Ovary (tissue), 9 donors: ENCODE measurements around the gene IFI27L2. TPM values are rescaled to one million over a fixed set of nuclear protein-coding genes. Genes with fewer than 3 reads are reported as not detected.

Source experiments
- DNase-seq, 5 donors: peaks; one replicate each; pipeline ENCODE4 v3.0.0-alpha.2; 2019 to 2020
- H3K27ac ChIP-seq, 2 donors: fragments of 200-600 bp; one replicate each; pipeline versions ENCODE4 v1.5.1 to v1.8.0; 2019 to 2022
- H3K27me3 ChIP-seq: fragments of 200-600 bp; one replicate; pipeline ENCODE4 v1.8.0; 2022
- H3K36me3 ChIP-seq: fragments of 200-600 bp; sonication (generic); one replicate; pipeline ENCODE4 v1.5.1; 2019
- H3K4me1 ChIP-seq: one replicate; pipeline ENCODE4 v1.8.1; 2013; ENCODE audit warnings: mild to moderate bottlenecking, moderate library complexity; ENCODE audit not compliant: insufficient read depth
- H3K4me3 ChIP-seq: fragments of 200-600 bp; sonication (generic); one replicate; pipeline ENCODE4 v1.5.1; 2017
- H3K9me3 ChIP-seq, 2 donors: fragments of 200-600 bp in 1 of 2; sonication (generic) in 1 of 2; one replicate each; pipeline versions ENCODE4 v1.5.1 to v1.8.1; 2013 to 2019; ENCODE audit warnings: mild to moderate bottlenecking in 1 of 2, moderate library complexity in 1 of 2
- EP300 ChIP-seq: sonication (generic); formaldehyde crosslinking; IDR thresholded peaks from one replicate; pipeline ENCODE4 v1.6.1; 2017; ENCODE audit warnings: antibody characterized with exemption
- POLR2A ChIP-seq: fragments of 450-650 bp; IDR thresholded peaks from one replicate; pipeline ENCODE4 v1.6.1; 2017; ENCODE audit warnings: antibody characterized with exemption, mild to moderate bottlenecking, moderate library complexity
- WGBS, 3 donors: extraction: QIAGEN DNeasy Blood & Tissue Kit in 1 of 3; methylation state at CpG; one replicate each; pipeline versions ENCODE4 v1.1.5 to v1.1.7; 2013 to 2017; 5-methylcytosine and 5-hydroxymethylcytosine counted together
- intact Hi-C, 4 donors: fragments of 100-400 bp; cut with DNase I; formaldehyde crosslinking; loops; one replicate each; pipeline versions ENCODE4 v1.11.0 to v1.15.1; 2022 to 2023
- polyA plus RNA-seq, 2 donors: library from polyadenylated mRNA; stranded (reverse); fragments of 200-250 nt in 1 of 2; fragments of 350-450 nt in 1 of 2; fragmentation: Illumina TruSeq in 1 of 2; extraction: RNeasy Lipid Tissue Mini Kit (QIAGEN cat#74804) in 1 of 2; gene quantifications; one replicate each; pipeline ENCODE4 v1.2.3, GENCODE V29; 2013 to 2014
- total RNA-seq, 7 donors: library from RNA; depleted of rRNA in 2 of 7; stranded (reverse); fragments of >200 nt in 2 of 7; fragmentation: NEBNext Ultra II Directional in 3 of 7; extraction: Animal tissue kit (Norgen Biotek cat#: 25700) in 3 of 7; gene quantifications; one replicate each; pipeline versions ENCODE4 v1.1.0 to v1.2.4, GENCODE V29; 2016 to 2023
- TF ChIP-seq, protein P1 (sequence below), 3 donors: fragments of 450-650 bp in 2 of 3; fragments of 200-600 bp in 1 of 3; IDR thresholded peaks; one replicate each; pipeline versions ENCODE4 v1.5.1 to v1.8.0; 2016 to 2022; ENCODE audit warnings: antibody characterized with exemption in 3 of 3, mild to moderate bottlenecking in 1 of 3
- donor health status: DM: no; HTN: no; CAD: no; lungs with moderate emphysema.
- donor health status: DM: no; HTN: no; CAD: no.
- donor health status: Bipolar disorder and iron deficiency.
- donor health status: DM: yes; HTN: yes; CAD: no.
- donor health status: DM: no; HTN: no; CAD: no.
- donor health status: DM: yes; HTN: yes; CAD: no.

The IFI27L2 gene
- total and polyA plus RNA-seq, 9 donors: 37.8 to 145 (median 88.5) TPM

DNA sequence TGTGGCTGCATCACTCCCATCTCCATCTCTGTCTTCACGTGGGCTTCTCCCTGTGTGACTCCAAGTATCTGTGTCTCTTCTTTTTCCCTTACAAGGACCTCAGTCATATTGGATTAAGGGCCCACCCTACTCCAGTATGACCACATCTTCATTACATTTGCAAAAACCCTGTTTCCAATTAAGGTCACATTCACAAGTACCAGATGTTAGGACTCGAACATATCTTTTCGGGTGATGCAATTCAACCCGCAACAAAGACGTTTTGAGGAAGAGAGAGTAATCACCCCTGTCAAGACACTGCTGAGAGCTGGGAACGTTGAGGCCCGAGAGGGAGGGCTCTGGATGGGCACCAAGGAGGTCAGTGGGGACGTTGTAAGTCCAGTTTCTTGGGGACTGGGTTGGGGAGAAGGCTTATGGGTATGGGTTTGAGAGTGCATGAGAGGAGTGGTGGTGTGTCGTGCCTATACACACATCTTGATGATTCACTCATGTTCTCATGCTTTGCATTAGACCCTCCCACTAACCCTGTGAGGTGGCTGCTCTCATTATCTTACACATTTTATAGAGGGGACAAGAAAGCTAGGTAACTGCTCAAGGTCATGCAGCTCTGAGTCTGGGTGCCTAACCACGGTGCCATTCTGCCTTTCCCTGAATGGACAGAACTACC lies 30.9 kb downstream of the IFI27L2 start:
- TF ChIP-seq EP300: no peak
- TF ChIP-seq, protein P1, sequence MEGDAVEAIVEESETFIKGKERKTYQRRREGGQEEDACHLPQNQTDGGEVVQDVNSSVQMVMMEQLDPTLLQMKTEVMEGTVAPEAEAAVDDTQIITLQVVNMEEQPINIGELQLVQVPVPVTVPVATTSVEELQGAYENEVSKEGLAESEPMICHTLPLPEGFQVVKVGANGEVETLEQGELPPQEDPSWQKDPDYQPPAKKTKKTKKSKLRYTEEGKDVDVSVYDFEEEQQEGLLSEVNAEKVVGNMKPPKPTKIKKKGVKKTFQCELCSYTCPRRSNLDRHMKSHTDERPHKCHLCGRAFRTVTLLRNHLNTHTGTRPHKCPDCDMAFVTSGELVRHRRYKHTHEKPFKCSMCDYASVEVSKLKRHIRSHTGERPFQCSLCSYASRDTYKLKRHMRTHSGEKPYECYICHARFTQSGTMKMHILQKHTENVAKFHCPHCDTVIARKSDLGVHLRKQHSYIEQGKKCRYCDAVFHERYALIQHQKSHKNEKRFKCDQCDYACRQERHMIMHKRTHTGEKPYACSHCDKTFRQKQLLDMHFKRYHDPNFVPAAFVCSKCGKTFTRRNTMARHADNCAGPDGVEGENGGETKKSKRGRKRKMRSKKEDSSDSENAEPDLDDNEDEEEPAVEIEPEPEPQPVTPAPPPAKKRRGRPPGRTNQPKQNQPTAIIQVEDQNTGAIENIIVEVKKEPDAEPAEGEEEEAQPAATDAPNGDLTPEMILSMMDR (IDR thresholded peaks at IDR 0.05): no peak
- no peak for TF ChIP-seq POLR2A
- no peak for DNase-seq
- WGBS, 3 donors: 64 to 71% (median 67%) methylated on average over 10 of the region's 10 CpGs
- Histone ChIP-seq H3K4me1 (no peaks in the 10 kb centered on the region), H3K4me3 (no peak overlapping the region), H3K27ac (no peak overlapping the region), H3K36me3 (no peaks in the 10 kb centered on the region), H3K27me3 (no peaks in the 10 kb centered on the region), H3K9me3 (no peaks in the 10 kb centered on the region)
- intact Hi-C loops: no loop called here

DNA sequence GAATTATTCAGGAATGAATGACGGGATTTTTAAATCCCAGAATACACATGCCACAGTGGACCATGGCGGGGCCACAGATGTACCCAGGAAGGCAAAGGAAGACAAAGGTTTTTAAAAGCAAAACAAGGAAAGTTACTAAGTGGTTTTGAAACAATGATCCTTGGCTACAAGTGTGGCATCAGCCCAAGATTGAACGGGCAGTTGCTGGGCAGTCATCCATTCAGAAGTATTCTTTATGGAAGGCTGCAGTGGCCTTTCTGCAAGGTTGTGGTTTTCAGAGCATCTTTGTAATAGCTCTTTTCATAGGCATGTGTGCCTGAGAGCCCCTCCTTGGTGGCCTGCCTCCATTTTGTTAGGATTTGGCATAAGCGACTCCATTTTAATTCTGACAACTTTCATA lies 32.3 kb downstream of the IFI27L2 start:
- intact Hi-C loops: no loop called here
- H3K4me1 ChIP-seq: no peaks in the 10 kb centered on the region
- no peak for DNase-seq
- H3K4me3 ChIP-seq: no peak overlapping the region
- no peak overlapping the region for H3K27ac ChIP-seq
- H3K36me3 ChIP-seq: no peaks in the 10 kb centered on the region
- WGBS, 3 donors: 93 to 96% (median 93%) methylated on average over 4 of the region's 4 CpGs
- H3K9me3 ChIP-seq: no peaks in the 10 kb centered on the region
- no peaks in the 10 kb centered on the region for H3K27me3 ChIP-seq
- TF ChIP-seq EP300: no peak
- TF ChIP-seq, protein P1 (IDR thresholded peaks at IDR 0.05): no peak
- TF ChIP-seq POLR2A: no peak

DNA sequence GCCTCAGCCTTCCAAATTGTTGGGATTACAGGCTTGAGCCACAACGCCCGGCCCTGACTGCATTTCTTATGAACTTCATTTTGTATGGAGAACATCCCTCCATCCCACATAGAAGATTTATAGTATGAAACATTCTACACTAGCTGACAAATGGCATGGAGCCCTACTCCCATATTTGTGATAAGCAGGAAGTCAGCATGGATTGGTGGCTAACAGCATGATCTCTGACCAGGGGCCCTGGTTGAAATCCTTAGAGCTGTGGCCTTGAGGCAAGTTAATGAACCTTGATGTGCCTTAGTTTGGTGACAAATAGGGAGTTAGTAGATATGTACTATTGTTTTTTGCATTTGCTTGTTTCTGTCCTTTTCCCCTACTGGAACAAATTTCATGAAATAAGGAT lies 36.0 kb downstream of the IFI27L2 start:
- 92 to 100% (median 92%) methylated on average over 2 of the region's 2 CpGs for WGBS, 3 donors
- no peaks in the 10 kb centered on the region for H3K4me1 ChIP-seq
- no peak overlapping the region for H3K27ac ChIP-seq
- intact Hi-C loops: no loop called here
- TF ChIP-seq POLR2A: no peak
- TF ChIP-seq, protein P1 (IDR thresholded peaks at IDR 0.05): no peak
- no peak for TF ChIP-seq EP300
- no peak for DNase-seq
- H3K9me3 ChIP-seq: no peaks in the 10 kb centered on the region
- H3K27me3 ChIP-seq: no peaks in the 10 kb centered on the region
- H3K4me3 ChIP-seq: no peak overlapping the region
- H3K36me3 ChIP-seq: no peaks in the 10 kb centered on the region

DNA sequence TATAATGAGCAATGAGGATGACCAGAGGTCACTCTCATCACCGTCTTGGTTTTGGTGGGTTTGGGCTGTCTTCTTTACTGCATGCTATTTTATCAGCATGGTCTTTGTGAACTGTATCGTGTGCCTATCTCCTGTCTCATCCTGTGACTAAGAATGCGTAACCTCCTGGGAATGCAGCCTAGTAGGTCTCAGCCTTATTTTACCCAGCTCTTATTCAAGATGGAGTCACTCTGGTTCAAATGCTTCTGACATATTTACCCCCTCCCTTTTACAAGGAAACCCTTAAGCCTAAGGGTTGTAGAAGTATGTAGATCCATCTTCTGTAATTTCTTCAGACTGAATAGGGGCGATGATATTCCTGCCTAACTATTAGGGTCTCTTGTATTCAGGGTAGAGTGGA lies 39.9 kb downstream of the IFI27L2 start:
- intact Hi-C loops: no loop called here
- H3K27ac ChIP-seq: no peak overlapping the region
- H3K36me3 ChIP-seq: no peaks in the 10 kb centered on the region
- WGBS, 3 donors: 94 to 97% (median 96%) methylated on average over 4 of the region's 4 CpGs
- no peak for DNase-seq
- peaks cover 3% of the 10 kb centered on the region for H3K4me1 ChIP-seq
- TF ChIP-seq EP300 (no peak), POLR2A (no peak)
- TF ChIP-seq, protein P1 (IDR thresholded peaks at IDR 0.05): no peak
- no peak overlapping the region for H3K4me3 ChIP-seq
- no peaks in the 10 kb centered on the region for H3K9me3 ChIP-seq
- no peaks in the 10 kb centered on the region for H3K27me3 ChIP-seq
